Measurements from ENCODE around the gene RDH5.

RDH5 gene

DNA sequence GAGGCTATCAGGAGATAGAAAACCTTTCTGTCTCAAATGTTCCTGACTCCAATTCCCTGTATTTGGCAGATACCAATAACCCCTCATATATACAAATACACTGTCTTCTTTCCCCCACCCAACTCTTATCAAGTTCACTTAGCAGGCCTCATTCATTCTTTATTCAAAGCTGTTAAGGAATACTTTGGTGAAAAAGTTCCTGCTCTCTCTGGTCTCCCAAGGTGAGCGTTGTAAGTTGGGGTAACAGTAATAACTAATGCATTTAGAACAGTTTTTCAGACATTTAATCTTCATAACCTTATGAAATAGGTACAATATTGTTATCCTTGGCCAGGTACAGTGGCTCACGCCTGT is 18.8 kb downstream of the RDH5 start:
- TF ChIP-seq TAF1 (IDR thresholded peaks at IDR 0.05; ENCODE audit: low read depth), result no peak
- TF ChIP-seq CREB1 (IDR thresholded peaks at IDR 0.05; ENCODE audit: low read depth), result no peak
- TF ChIP-seq FOXM1 (IDR thresholded peaks at IDR 0.05; ENCODE audit: borderline replicate concordance, low read depth), result no peak
- TF ChIP-seq CEBPB (IDR thresholded peaks at IDR 0.05), result no peak
- no peak for TF ChIP-seq EGR1 (IDR thresholded peaks at IDR 0.05)
- TF ChIP-seq, protein P1, sequence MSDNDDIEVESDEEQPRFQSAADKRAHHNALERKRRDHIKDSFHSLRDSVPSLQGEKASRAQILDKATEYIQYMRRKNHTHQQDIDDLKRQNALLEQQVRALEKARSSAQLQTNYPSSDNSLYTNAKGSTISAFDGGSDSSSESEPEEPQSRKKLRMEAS (IDR thresholded peaks at IDR 0.05), result no peak

DNA sequence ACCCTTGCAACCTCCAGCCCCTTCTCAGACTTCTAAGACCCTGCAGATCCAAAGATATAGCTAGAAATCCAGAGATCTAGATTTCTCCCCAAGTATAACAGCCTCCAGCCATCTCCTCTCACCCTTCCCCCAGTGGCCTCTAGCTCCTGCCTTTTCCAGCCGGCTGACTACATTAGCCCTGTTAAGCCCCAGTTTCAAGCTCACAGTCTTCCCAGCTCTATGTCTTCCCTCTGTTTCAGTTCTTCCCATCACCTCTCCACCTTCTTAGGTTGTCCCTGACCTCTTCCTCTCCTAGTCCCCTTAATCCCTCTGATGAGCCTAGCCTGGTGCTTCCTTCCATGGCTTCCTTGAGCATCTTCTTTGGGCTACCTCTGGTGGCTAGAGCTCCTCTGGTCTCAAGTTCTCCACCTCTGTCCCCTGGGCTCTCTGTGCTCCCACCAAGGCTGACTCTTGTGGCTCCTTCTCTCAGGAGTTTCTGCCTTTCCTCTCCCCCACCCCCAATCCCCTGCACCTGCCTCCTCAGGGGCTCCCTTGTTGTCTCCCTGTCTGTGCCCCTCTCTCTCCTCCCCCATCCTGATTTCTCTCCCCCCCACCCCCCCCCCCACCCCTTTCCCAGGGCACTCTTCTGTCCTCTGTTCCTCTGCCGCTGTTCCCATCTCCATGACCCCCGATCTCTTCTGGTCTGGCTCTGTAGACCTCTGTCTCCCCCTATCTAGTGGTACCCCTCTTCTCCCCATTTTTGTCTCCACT is 21.9 kb downstream of the RDH5 start:
- TF ChIP-seq CREB1 (IDR thresholded peaks at IDR 0.05; ENCODE audit: low read depth) (no peak), ZBTB7A (IDR thresholded peaks at IDR 0.05; ENCODE audit: low read depth) (no peak), FOXM1 (IDR thresholded peaks at IDR 0.05; ENCODE audit: borderline replicate concordance, low read depth) (no peak), RAD21 (IDR thresholded peaks at IDR 0.05; ENCODE audit: low read depth) (no peak), TAF1 (IDR thresholded peaks at IDR 0.05; ENCODE audit: low read depth) (no peak), EP300 (IDR thresholded peaks at IDR 0.05; ENCODE audit: borderline replicate concordance) (no peak), NFIC (IDR thresholded peaks at IDR 0.05) (no peak), TCF12 (IDR thresholded peaks at IDR 0.05; ENCODE audit: low read depth) (no peak), TEAD4 (IDR thresholded peaks at IDR 0.05) (no peak), EGR1 (IDR thresholded peaks at IDR 0.05) (no peak), YY1 (IDR thresholded peaks at IDR 0.05; ENCODE audit: low read depth) (no peak), CEBPB (IDR thresholded peaks at IDR 0.05) (no peak)
- TF ChIP-seq, protein P1 (IDR thresholded peaks at IDR 0.05), result no peak
- TF ChIP-seq, protein P2, sequence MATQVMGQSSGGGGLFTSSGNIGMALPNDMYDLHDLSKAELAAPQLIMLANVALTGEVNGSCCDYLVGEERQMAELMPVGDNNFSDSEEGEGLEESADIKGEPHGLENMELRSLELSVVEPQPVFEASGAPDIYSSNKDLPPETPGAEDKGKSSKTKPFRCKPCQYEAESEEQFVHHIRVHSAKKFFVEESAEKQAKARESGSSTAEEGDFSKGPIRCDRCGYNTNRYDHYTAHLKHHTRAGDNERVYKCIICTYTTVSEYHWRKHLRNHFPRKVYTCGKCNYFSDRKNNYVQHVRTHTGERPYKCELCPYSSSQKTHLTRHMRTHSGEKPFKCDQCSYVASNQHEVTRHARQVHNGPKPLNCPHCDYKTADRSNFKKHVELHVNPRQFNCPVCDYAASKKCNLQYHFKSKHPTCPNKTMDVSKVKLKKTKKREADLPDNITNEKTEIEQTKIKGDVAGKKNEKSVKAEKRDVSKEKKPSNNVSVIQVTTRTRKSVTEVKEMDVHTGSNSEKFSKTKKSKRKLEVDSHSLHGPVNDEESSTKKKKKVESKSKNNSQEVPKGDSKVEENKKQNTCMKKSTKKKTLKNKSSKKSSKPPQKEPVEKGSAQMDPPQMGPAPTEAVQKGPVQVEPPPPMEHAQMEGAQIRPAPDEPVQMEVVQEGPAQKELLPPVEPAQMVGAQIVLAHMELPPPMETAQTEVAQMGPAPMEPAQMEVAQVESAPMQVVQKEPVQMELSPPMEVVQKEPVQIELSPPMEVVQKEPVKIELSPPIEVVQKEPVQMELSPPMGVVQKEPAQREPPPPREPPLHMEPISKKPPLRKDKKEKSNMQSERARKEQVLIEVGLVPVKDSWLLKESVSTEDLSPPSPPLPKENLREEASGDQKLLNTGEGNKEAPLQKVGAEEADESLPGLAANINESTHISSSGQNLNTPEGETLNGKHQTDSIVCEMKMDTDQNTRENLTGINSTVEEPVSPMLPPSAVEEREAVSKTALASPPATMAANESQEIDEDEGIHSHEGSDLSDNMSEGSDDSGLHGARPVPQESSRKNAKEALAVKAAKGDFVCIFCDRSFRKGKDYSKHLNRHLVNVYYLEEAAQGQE (IDR thresholded peaks at IDR 0.05; ENCODE audit: low read depth), result no peak
- TF ChIP-seq, protein P3, sequence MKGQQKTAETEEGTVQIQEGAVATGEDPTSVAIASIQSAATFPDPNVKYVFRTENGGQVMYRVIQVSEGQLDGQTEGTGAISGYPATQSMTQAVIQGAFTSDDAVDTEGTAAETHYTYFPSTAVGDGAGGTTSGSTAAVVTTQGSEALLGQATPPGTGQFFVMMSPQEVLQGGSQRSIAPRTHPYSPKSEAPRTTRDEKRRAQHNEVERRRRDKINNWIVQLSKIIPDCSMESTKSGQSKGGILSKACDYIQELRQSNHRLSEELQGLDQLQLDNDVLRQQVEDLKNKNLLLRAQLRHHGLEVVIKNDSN (IDR thresholded peaks at IDR 0.05), result no peak

DNA sequence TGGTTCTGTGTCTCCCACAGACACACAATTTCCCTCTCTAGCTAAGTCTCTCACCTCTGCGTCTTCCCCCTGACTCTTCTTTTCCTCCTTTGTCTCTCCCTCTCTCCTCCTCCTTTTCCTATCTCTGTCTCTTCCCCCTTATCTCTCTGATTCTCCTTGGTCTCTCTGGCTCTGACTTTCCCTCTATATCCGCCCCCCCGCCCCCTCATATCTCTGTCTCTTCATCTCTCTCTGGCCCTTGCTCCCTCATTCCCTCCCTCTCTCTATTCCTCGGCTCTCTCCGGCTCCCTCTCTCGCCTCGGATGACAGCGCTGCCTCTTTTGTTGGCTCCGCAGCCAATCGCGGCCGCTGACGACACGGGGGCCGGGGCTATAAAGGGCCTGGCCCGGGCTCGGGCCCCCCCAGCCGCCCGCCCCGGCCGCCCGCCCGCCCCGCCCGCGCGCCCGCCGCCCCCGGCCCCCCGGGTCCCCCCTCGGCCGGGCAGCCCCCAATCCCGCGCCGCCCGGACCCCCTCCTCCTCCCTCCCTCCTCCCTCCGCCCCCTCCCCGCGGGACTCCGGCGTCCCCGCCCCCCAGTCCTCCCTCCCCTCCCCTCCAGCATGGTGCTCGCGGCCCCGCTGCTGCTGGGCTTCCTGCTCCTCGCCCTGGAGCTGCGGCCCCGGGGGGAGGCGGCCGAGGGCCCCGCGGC is 22.7 kb downstream of the RDH5 start, which contains the start of gene GDF11:
Gene GDF11 (plus strand): TSS at position 404 of the 687 bp plus-strand sequence. CDS start 195 bp downstream, at position 599.
- TF ChIP-seq ZBTB7A (IDR thresholded peaks at IDR 0.05; ENCODE audit: low read depth) (0 out of 2 replicates have a peak, but pooled peaks have one; percentile 59), NFIC (IDR thresholded peaks at IDR 0.05) (no peak), CREB1 (IDR thresholded peaks at IDR 0.05; ENCODE audit: low read depth) (no peak)

DNA sequence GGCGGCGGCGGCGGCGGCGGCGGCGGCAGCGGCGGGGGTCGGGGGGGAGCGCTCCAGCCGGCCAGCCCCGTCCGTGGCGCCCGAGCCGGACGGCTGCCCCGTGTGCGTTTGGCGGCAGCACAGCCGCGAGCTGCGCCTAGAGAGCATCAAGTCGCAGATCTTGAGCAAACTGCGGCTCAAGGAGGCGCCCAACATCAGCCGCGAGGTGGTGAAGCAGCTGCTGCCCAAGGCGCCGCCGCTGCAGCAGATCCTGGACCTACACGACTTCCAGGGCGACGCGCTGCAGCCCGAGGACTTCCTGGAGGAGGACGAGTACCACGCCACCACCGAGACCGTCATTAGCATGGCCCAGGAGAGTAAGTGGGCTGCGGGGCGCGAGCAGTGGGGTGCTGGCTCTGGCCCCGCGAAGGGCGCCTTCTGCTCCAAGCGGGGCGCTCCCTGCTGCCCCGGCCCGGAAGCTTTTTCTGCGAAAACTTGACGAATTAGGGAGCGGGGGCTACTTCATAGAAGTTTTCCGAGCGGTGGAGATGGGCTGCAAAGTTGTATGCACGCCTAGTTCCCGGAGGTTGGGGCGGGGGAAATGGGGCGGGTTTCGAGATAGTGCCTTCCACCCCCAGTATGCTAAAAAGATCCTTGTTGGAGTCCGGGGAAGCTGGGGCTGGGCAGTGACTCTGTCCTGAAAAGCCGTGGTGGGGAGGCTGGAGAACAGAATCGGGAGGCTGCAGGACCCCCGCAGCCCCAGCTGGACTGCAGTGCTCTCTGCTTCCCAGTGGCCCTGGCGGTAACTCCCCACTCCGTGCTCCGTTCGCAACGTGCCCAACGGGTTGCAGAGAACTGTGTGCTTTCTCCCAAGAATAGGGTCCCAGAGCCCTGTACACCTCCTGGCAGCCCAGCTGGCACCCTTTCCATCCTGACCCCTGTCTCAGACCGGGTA is 23.5 kb downstream of the RDH5 start:
- no peak for TF ChIP-seq TCF12 (IDR thresholded peaks at IDR 0.05; ENCODE audit: low read depth)
- peak; percentile 14; the same call in 1 of the 2 replicates for TF ChIP-seq RAD21 (IDR thresholded peaks at IDR 0.05; ENCODE audit: low read depth)
- TF ChIP-seq NFIC (IDR thresholded peaks at IDR 0.05), result no peak
- TF ChIP-seq, protein P1 (IDR thresholded peaks at IDR 0.05), result peak; percentile 85
- 0 out of 2 replicates have a peak, but pooled peaks have one; percentile 32 for TF ChIP-seq EP300 (IDR thresholded peaks at IDR 0.05; ENCODE audit: borderline replicate concordance)

DNA sequence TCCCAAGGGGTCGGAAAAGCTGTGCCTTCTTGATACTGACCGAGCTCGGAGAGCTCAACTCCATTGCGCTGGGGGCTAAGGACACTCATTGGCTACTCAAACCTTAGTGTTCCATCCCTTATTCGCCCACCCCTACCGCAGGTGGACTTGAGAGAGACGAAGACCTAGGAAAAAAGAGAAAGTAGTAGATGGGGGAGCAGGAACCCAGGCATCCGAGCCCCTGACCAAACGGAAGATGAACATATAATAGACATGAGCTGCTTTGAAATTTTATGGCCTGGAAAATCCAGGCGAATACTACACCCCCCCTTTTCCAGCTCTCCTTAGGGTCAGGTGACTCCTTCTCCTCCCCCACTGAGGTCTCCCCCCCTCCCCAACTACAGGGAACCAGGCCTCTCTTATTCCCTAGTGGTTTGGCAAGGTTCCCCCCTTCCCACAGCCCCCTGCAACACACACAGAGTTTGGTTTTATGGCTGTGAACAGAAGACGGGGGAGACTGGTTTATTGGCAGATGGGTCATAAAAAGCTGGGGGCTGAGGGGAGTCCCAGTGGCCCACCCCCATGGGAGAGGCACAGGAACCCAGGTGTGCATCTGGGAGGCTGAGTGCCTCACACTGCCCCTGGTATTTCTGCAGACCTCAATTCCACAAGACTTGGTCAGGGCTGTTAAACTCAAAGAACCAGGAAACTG is 24.3 kb downstream of the RDH5 start:
- TF ChIP-seq NFIC (IDR thresholded peaks at IDR 0.05) (no peak), TCF12 (IDR thresholded peaks at IDR 0.05; ENCODE audit: low read depth) (no peak), FOXM1 (IDR thresholded peaks at IDR 0.05; ENCODE audit: borderline replicate concordance, low read depth) (no peak), ZBTB7A (IDR thresholded peaks at IDR 0.05; ENCODE audit: low read depth) (no peak), RAD21 (IDR thresholded peaks at IDR 0.05; ENCODE audit: low read depth) (no peak), TAF1 (IDR thresholded peaks at IDR 0.05; ENCODE audit: low read depth) (no peak), EP300 (IDR thresholded peaks at IDR 0.05; ENCODE audit: borderline replicate concordance) (no peak), YY1 (IDR thresholded peaks at IDR 0.05; ENCODE audit: low read depth) (no peak), TEAD4 (IDR thresholded peaks at IDR 0.05) (no peak), CREB1 (IDR thresholded peaks at IDR 0.05; ENCODE audit: low read depth) (no peak), CEBPB (IDR thresholded peaks at IDR 0.05) (no peak), EGR1 (IDR thresholded peaks at IDR 0.05) (no peak)
- TF ChIP-seq, protein P3 (IDR thresholded peaks at IDR 0.05), result no peak
- TF ChIP-seq, protein P1 (IDR thresholded peaks at IDR 0.05), result no peak
- TF ChIP-seq, protein P2 (IDR thresholded peaks at IDR 0.05; ENCODE audit: low read depth), result no peak

Data from Ishikawa (cell line).